HG03108 (cell line): ENCODE measurements around the gene COASY.

ENCODE experiments used
- ATAC-seq: cut with Tn5 transposase; IDR thresholded peaks from one replicate; pipeline ENCODE4 v1.9.1; 2021; ENCODE audit warnings: moderate library complexity; ENCODE audit not compliant: unreplicated experiment

Gene COASY

DNA sequence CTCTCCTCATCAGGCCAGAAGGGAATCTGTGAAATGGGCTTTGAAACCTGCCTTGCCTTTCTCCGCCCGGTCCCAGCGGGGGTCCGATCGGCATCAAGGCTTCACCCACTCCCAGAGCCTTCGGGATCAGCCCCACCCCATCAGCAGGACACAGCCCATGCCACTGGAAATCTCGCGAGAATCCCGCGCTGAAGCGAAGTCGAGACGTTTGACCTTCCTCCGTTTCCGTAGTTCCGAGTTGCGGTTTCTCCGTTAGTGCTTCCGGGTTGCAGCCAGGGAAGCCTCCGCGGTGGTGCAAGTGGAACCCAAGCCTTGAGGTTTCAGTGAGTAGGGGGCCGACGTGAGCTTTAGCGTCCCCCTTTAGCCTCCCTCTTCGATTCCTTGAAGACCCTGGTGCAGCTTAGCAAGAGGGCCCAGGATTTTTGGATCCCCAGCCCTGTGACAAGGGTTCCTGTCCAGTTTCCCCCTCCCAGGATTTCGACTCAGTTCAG lies at the start of gene COASY:
Gene COASY, plus strand, starts transcription at position 252 of the 491 bp plus-strand sequence. CDS start 475 bp downstream, outside the sequence.
- peak; percentile 44 for ATAC-seq

DNA sequence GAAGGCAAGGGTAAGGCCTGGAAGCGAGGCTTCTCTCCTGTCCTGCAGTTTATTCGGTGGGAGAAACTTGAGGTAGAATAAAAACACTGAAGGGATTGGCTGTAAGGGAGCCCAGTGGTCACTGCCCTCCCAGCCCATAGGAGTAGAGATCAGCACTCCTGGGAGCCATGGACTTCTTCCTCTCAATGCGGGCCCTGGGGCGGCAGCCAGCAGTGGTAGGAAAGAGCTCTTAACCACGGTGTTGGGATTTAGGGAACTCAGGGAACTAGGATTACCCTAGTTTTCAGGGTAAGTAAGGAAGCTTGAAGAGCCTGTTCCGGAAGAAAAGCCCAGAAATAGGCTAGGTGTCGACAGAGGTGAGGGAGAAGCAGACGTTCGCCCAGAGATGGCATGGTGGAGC lies 49.7 kb upstream of the COASY start:
- ATAC-seq, result no peak

DNA sequence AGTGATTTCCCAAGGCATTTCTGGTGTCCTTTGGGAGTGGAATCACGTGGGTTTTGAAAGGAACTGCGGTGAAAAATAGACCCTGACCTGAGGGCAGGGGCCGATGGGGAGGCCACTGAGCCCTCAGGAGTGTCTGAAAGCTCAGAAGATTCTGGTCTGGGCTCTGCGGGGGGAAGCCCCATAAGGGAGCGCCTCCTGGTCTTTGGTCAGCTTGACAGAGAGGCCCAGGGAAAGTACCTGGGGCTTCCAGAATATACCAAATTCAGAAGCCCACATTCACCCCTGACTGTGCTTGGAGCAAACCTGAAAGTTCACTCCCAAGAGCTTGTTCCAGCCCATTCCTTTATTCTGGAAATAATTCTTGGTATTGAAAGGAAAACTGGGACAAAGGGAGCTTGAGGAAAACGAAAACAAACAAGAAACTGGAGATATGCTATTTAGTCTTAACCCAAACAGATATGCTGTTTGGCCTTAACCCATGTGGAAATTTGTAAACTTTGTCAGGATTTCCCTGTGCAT lies 49.2 kb upstream of the COASY start:
- ATAC-seq, result no peak

DNA sequence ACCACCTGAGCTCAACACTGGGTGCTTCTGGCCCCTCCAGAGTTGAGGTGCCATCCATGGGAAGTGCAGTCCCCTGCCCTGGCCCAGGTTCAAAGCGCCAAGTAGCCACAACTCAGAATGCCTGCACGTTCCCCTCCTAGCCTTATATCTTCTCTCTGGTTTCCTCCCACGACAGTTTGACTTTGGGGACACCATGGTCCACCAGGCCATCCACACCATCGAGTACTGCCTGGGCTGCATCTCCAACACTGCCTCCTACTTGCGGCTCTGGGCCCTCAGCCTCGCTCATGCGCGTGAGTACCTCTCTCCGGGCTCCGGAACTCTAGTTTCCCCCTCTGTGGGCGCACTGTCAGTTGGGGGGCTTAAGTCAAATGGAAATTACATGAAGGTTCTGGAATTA lies 48.3 kb upstream of the COASY start:
- ATAC-seq, result no peak

DNA sequence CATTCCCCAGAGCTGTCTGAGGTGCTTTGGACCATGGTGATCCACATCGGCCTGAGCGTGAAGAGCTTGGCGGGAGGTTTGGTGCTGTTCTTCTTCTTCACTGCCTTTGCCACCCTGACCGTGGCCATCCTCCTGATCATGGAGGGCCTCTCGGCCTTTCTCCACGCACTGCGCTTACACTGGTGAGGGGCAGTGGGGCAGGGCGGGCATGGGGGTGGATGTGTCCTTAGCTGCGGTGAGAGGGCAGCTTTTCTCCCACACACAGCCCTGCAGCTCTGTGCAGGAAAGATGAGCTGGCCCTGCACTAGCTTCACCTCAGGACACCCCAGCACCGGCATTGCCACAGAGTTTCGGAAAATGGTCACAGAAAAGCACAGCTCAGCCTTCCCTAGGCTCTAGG lies 47.7 kb upstream of the COASY start:
- ATAC-seq, result no peak

DNA sequence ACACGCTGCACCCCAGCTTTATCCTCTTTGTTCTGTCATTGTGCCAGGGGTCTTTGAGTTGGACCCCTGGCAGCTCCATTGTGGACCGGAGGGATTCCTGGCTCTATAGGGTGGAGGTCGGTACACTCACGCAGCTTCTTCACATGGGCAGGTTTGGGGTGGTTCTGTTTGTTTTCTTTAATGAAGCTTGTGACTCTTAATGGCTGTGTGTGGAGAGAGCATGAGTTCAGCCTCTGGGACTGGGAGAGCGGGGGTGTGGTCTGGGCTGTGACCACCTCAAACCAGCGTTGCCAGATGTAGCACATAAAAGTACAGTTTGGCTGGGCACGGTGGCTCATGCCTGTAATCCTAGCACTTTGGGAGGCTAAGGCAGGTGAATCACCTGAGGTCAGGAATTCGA lies 47.1 kb upstream of the COASY start:
- no peak for ATAC-seq

DNA sequence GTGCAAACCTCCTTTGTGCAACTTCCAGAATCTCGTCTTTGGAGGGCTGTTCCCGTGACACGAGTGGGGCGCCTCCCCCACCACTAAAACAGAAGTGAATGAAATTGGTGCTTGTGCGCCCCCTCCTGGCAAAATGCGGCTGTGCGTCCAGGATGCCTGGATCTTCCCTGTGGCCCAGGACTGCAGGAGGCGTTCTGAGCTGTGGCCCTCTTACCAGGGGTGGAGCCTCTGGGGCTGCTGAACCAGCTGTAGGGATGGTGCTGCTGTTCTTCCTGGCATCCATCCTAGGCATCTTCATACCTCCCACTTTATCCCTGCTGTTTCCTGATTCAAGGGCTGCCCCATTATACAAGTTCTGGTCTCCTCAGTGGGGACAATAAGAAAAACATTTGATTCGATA lies 44.4 kb upstream of the COASY start:
- no peak for ATAC-seq

DNA sequence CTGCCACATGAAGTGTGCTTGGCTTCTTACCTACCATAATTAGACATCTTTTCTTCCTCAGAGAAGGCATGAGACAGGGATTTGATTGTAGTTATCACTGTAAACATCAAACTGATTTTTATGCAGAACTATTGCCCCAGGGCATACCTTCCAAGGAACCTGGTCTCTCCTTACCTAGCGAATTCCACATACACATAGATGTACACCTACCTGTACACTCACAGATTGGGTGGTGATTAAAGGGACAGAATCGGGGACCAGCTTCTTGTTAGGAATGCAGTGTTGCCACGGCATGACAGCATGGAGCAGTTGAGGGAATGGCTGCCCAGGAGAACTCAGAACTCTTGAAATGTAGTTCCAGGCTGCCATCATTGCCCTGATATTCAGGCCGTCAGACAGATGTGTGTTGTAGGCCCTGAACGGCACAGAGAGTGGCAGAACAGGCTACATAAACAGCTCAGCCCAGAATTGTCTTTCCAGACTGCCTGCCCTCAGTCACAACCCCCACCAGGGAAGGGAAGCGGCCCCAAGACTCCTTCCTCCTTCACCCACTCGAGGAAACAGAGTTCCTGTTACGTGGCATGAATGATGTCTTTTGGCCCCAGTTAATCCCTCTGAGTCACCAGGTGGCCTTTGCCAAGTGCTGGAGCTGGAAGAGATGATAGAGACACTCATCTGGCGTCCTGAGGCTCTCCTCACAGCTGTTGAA lies 43.7 kb upstream of the COASY start:
- no peak for ATAC-seq

DNA sequence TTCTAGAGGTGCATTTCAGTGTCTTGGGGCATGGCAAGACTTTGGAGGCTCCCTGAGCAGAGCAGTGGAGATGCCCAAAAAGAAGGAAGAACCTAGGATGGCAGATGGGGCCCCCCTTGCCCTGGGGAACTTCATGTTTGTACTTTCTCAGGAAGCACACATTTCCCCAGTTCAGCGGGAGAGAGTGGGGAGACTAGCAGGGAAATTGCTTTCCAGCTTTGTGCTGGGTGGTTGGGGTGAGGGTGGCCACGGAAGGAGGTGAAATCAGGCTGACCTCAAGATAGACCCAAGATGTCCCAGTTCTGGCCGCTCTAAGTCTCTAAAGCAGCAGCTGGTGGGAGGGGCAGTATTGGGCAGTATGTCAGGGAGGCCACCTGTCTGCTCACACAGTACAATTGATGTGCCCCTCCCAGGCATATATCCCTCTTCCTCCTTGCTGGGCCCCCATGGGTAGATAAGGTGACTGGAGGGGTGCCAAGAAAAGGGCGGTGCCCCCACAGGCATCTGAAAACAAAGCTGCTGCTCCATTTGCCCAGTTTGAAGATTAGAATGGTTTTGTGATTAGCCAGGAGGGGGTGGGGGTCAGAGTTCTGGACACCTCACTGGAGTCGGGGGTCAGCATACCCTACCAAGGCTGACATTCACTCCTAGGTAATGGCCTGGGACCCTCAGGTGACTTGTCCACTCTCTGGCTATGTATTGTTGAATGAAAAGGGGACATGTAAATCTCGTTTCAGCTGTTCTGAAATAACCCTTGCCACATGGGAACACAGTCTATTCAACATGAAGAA lies 43.0 kb upstream of the COASY start:
- no peak for ATAC-seq

DNA sequence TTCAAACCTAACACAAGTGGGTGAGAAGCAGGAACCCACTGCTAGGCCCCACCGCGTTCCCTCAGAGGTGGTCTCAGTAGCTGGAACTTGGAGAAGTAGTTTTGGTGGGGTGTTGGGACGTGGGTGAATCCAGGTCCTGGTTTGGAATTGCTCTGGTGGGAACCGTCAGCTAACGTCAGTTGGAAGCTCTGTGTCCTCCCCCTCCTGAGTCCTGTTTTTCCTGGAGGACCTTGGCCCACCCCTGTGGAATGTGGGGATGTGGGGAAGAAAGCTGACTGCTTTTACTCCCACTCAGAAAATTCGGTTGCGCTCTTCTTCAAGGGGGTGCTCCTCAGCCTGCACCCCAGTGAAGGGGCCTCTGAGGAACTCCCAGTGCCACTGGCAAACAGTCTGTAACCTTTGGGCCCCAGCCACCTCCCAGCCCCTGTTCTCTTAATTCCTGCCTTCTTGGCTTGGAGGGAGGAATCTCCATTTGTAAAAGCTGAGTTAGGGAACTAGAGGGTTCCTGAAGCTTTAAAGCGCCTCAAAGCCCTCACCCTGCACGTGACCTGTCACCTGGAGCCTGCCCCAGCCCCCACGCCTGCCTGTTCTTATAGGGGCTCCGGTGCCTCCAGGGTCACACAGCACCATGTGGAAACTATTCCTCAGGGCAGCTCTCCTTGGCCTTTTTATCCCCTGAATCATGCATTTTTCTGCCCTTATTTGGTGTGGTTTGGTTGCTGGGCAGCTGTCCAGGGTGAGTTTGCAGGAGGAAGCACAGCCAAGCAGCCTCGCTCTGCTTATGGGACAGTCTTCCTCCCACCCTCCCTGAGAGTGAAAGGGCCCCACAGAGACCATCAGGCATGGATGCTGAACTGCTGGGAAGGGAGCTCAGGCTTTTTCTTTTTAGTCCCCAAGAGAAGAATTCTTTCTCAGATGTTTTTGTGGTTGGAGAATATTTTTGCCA lies 42.1 kb upstream of the COASY start:
- no peak for ATAC-seq

DNA sequence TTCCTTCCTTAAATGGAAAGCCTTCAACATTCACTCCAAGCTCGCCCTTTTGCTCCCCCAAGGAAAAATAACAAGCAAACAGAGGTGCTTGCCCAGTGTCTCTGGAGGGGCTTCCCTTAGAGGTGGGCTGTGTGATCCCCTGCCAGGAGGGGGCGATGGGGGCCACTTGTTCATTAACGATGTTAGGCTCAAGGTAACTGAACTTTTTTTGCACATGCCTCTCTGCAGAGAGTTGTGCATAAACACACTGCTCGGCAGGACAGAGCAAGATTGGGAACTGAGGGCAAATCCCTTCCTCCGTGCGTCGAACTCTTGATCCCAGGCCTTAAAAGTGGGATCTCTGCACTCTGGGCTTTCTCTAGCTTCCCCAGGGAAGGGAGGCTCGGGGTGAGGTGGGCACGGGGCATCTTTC lies 41.4 kb upstream of the COASY start:
- ATAC-seq, result no peak

DNA sequence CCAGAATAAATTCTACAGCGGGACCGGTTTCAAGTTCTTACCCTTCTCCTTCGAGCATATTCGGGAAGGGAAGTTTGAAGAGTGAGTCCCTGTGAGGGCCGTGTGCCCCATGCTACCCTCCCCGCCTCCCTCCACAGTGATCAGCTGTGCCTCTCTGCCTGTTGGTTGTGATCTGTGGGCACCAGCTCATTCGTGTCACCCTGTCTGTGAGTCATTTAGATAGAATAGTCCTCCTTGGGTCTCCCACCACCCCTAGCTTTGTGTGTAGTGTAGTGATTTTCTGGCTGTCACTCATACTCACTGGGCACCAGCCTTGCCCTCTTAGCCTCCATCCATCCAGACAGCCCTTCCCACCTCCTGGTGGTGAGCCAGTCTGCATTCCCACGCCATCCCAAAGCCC lies 40.9 kb upstream of the COASY start:
- ATAC-seq, result no peak

DNA sequence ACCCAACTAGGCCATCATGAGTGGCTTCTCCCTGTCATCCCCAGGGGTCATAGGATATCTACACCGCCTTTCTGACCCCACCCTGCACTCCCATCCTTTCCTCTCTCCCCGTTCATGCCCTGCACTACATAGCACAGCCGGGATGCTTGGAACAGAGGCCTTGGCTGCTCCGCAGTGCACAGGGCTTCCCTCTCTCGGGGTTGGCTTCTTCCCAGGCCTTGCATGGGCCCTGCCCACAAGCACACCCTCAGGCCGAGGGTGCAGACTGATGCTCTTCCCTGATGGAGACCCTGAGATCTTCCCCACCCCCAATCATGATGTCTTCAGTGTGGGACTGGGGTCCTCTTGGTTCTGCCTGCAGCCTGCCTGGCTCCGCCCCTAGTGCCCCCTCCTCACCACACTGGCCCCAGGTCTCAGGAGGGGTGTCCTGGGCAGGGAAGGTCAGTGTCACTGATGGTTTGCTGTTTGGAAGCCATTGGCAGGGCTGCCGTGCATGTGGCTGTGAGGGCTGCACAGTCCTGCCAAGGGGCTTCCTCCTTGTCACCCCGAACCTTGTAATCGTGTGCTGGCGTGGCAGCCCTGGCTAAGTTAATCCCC lies 40.2 kb upstream of the COASY start:
- ATAC-seq, result no peak

DNA sequence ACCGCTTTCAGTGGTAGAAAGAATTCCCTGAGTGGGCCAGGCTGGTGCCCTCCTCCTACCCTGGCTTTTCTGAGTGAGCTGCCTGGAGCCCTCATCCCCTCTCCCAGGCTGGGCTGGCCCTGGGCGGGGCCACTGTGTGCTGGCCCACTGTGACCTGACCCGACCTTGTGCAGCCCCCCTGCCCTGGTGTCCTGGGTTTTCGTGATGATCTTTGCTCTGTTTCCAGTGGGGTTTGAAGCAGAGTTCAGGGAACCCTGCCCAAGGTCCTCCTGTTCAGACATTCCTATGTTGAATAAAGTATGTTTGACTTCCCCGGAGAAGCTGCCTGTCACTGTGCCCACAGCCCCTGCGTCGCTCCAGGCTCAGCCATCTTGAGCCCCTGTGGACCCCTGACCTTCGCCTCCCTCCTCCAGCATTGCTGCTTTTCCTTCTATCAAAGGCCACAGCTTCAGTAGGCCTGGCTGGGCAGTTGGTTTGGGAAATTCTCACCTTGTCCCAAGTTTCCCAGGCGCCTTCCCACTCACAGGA lies 39.6 kb upstream of the COASY start:
- no peak for ATAC-seq

DNA sequence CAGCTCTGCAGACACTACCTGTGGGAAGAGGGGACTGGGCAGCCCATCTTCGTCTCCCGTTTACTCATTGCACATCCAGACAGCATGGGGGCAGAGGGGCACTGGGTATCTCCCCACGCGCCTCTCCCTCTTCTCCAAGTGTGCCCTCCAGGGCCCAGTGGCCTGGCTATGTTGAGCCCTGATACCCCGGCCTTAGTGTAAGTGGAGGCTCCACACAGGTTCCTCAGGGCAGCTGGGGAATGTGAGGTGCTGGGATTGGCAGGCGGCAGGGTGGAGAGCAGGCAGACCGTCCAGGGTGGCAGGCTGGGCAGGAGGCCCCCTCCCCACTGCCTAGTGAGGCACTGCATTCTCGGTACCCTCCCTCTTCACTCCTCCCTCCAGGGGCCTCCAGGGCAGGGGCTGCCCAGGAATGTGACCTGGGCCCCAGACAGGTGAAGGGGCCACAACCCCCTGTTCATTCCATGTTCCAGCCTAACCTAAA lies 39.1 kb upstream of the COASY start:
- no peak for ATAC-seq

DNA sequence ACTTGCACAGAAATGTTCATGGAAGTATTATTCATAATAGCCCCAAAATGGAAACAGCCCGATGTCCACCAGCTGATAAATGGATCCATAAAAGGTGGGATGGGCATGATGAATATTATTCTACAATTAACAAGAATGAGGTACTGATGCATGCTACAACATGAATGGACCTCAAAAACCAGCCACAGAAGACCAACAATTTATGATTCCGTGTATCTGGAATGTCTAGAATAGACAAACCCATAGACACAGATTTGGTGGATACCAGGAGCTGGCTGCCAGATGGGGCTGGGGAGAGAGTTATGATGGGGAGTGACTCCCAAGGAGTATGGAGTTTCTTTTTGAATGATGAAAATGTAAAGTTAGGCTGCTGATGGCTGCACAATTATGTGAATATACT lies 36.7 kb upstream of the COASY start:
- no peak for ATAC-seq

DNA sequence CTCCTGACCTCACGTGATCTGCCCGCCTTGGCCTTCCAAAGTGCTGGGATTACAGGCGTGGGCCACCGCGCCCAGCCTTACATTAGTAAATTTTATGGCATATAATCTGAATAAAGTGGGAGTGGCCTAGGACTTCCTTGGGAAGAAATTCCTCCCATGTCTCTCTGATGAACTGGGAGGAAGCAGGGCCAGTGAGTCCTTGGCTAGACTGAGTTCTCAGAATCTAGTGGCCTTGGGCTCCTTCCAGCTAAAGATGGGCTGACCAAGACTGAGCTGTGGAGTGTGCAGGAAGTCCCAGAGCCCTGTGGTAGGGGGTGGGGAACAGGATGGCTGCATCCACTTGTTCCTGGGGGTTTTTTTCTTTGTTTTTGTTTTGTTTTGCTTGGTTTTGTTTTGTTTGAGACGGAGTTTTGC lies 35.9 kb upstream of the COASY start:
- ATAC-seq, result no peak

DNA sequence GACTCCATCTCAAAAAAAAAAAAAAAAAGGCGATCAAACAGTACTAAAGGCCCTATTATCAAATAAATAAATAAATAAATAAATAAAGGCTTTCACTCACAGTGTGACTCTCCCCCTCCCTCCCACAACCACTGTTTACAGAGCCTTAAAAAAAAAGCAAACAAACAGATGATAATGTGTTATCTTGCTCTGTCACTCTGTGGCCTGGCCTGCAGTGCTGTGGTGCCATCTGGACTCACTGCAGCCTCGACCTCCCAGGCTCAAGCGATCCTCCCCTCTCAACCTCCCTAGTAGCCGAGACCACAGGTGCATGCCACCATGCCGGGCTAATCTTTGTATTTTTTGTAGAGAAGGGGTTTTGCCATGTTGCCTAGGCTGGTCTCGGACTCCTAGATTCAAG lies 34.0 kb upstream of the COASY start:
- no peak for ATAC-seq

DNA sequence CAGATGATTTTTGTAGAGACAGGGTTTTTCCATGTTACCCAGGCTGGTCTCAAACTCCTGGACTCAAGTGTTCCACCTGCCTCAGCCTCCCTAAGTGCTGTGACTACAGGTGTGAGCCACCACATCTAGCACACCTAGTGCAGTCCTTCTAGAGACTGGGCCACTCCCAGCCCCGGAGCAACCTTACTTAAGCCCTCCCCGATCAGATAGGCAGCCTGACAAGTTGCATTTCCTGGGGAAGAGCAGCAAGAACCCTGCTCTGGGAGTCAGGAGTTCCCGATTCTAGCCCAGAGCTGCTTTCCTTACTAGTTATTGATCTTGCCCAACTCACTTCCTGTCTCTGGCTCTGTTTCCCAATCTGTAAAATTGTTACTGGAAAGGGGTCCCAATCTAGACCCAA lies 32.9 kb upstream of the COASY start:
- no peak for ATAC-seq

DNA sequence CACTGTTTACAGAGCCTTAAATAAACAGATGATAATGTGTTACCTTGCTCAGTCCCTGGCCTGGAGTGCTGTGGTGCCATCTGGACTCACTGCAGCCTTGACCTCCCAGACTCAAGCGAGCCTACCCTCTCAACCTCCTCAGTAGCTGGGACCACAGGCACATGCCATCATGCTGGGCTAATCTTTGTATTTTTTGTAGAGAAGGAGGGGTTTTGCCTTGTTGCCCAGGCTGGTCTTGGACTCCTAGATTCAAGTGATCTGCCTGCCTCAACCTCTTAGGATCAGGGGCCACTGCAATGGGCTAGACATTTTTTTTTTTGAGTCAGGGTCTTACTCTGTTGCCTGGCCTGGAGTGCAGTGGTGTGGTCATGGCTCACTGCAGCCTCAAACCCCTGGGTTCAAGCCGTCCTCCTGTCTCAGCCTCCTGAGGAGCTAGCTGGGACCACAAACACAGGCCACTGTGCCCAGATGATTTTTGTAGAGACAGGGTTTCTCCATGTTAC lies 30.9 kb upstream of the COASY start:
- ATAC-seq, result no peak
